Adrenal gland (tissue), 12 donors: ENCODE results near the gene SSBP3. TPM values are rescaled to one million over a fixed set of nuclear protein-coding genes. Genes with fewer than 3 reads are reported as not detected.
A peak's percentile ranks its signal among the peaks of the same experiment; 100 is the strongest.
"Not testable (repeated sequence)": the region's sequence is repeated elsewhere in the genome, so short reads cannot be mapped to it uniquely, and the experiment has no call there.

Source experiments
- DNase-seq, 7 donors: peaks; one replicate each; pipeline ENCODE4 v3.0.0-alpha.2; 2019 to 2020
- H3K27ac ChIP-seq, 5 donors: fragments of 200-600 bp; sonication (generic) in 4 of 5; 1 replicate in 3 of 5; 2 replicates in 2 of 5; pipeline versions ENCODE4 v1.5.1 to v1.8.0; 2016 to 2020; ENCODE audit warnings: mild to moderate bottlenecking in 1 of 5
- H3K27me3 ChIP-seq: fragments of 200-600 bp; 2 replicates; pipeline ENCODE4 v1.8.0; 2021
- H3K36me3 ChIP-seq, 2 donors: fragments of 200-600 bp; replicated peaks in 1 of 2; 1 replicate in 1 of 2; 2 replicates in 1 of 2; pipeline versions ENCODE4 v1.5.1 to v1.8.0; 2018 to 2022
- H3K4me1 ChIP-seq, 2 donors: fragments of 200-600 bp; replicated peaks in 1 of 2; 1 replicate in 1 of 2; 2 replicates in 1 of 2; pipeline versions ENCODE4 v1.5.1 to v1.8.0; 2018 to 2021
- H3K4me3 ChIP-seq, 4 donors: fragments of 200-600 bp; sonication (generic) in 3 of 4; one replicate each; pipeline ENCODE4 v1.5.1; 2016 to 2018
- H3K9me3 ChIP-seq, 3 donors: fragments of 200-600 bp; sonication (generic) in 1 of 3; replicated peaks in 1 of 3; 1 replicate in 2 of 3; 2 replicates in 1 of 3; pipeline versions ENCODE4 v1.5.1 to v1.8.0; 2016 to 2021
- CTCF ChIP-seq, 6 experiments: fragments of 450-650 bp in 4 of 6; fragments of 200-600 bp in 2 of 6; sonication (generic) in 1 of 6; IDR thresholded peaks; 1 replicate in 5 of 6; 2 replicates in 1 of 6; pipeline versions ENCODE4 v1.5.1 to v1.8.0; 2016 to 2021; ENCODE audit warnings: antibody characterized with exemption in 6 of 6, mild to moderate bottlenecking in 2 of 6, moderate library complexity in 1 of 6
- POLR2A ChIP-seq, 2 donors: fragments of 450-650 bp; IDR thresholded peaks; one replicate each; pipeline ENCODE4 v1.6.1; 2017; ENCODE audit warnings: antibody characterized with exemption in 2 of 2, mild to moderate bottlenecking in 2 of 2, moderate library complexity in 1 of 2
- WGBS, 4 donors: extraction: QIAGEN DNeasy Blood & Tissue Kit in 2 of 4; methylation state at CpG; one replicate each; pipeline versions ENCODE4 v1.1.5 to v1.1.7; 2013 to 2017; 5-methylcytosine and 5-hydroxymethylcytosine counted together
- intact Hi-C, 2 donors: fragments of 100-400 bp; cut with DNase I; formaldehyde crosslinking; loops; one replicate each; pipeline versions ENCODE4 v1.14.1 to v1.15.0; 2022 to 2023
- polyA plus RNA-seq, 3 donors: library from polyadenylated mRNA; stranded (reverse); fragments of 200-250 nt in 2 of 3; fragments of 350-450 nt in 1 of 3; fragmentation: Illumina TruSeq in 1 of 3; extraction: RNeasy Lipid Tissue Mini Kit (QIAGEN cat#74804) in 1 of 3; gene quantifications; one replicate each; pipeline ENCODE4 v1.2.3, GENCODE V29; 2013 to 2014
- total RNA-seq, 9 donors: library from RNA; depleted of rRNA in 4 of 9; stranded (reverse); fragments of >200 nt in 4 of 9; fragments of 120-200 nt in 1 of 9; fragmentation: NEBNext Ultra II Directional in 1 of 9; extraction: Animal tissue kit (Norgen Biotek cat#: 25700) in 1 of 9; gene quantifications; one replicate each; pipeline versions ENCODE4 v1.1.0 to v1.2.4, GENCODE V29; 2013 to 2023
- donor health status: healthy with polysubstance abuse.
- donor health status: Bipolar disorder and iron deficiency.
- donor health status: DM: yes; HTN: yes; CAD: no.
- donor health status: DM: no; HTN: no; CAD: no.
- donor health status: DM: no; HTN: no; CAD: no.
- donor health status: DM: yes; HTN: yes; CAD: no.

Gene SSBP3
- total and polyA plus RNA-seq, 12 donors: 15.3 to 150 (median 66.0) TPM

- no peak for DNase-seq
- Histone ChIP-seq H3K4me1 (no peaks in the 10 kb centered on the region), H3K9me3 (no peaks in the 10 kb centered on the region), H3K27me3 (no peaks in the 10 kb centered on the region), H3K27ac (no peak overlapping the region), H3K4me3 (no peak overlapping the region), H3K36me3 (peaks cover 0 to 44% of the 10 kb centered on the region in 2 donors)
- TF ChIP-seq POLR2A (IDR thresholded peaks at IDR 0.05) (no peak), CTCF (IDR thresholded peaks at IDR 0.05) (no peak)
- whole genome bisulfite sequencing, 4 donors: 90 to 94% (median 93%) methylated on average over 7 to 10 of the region's 10 CpGs
- intact Hi-C loops: no loop called here
These were observed 168.6 kb downstream of the SSBP3 start for GRCh38 chr1:54237586-54237985.

GRCh38 chr1:54234284-54234683 lies 171.9 kb downstream of the SSBP3 start:
- H3K4me3 ChIP-seq: no peak overlapping the region
- H3K27ac ChIP-seq: no peak overlapping the region
- no peaks in the 10 kb centered on the region for H3K27me3 ChIP-seq
- no peak for TF ChIP-seq CTCF (IDR thresholded peaks at IDR 0.05)
- no peaks in the 10 kb centered on the region for H3K9me3 ChIP-seq
- no peak for DNase-seq
- peaks cover 0 to 26% of the 10 kb centered on the region in 2 donors for H3K36me3 ChIP-seq
- WGBS, 4 donors: 78 to 85% (median 80%) methylated on average over 2 of the region's 2 CpGs
- intact Hi-C loops: no loop called here
- H3K4me1 ChIP-seq: peaks cover 6 to 9% of the 10 kb centered on the region in 2 donors

- peaks cover 14 to 20% of the 10 kb centered on the region in 2 donors for H3K4me1 ChIP-seq
- H3K27ac ChIP-seq, intact Hi-C loops: not testable (repeated sequence)
These were observed 173.0 kb downstream of the SSBP3 start for GRCh38 chr1:54233196-54233595.

GRCh38 chr1:54230507-54231339 lies 175.5 kb downstream of the SSBP3 start:
- no peaks in the 10 kb centered on the region for H3K27me3 ChIP-seq
- DNase-seq: no peak
- no peak overlapping the region for H3K4me3 ChIP-seq
- H3K36me3 ChIP-seq: no peaks in the 10 kb centered on the region
- peaks cover 26 to 32% of the 10 kb centered on the region in 2 donors for H3K4me1 ChIP-seq
- intact Hi-C loops: no loop called here
- peak overlapping the region in 1 of 5 donors; percentile 87 for H3K27ac ChIP-seq
- 74 to 79% (median 77%) methylated on average over 15 of the region's 15 CpGs for whole genome bisulfite sequencing, 4 donors
- H3K9me3 ChIP-seq: no peaks in the 10 kb centered on the region
- TF ChIP-seq POLR2A (IDR thresholded peaks at IDR 0.05) (no peak), CTCF (IDR thresholded peaks at IDR 0.05) (no peak)

More at GRCh38 chr1:54233196-54233595, 173.0 kb downstream of the SSBP3 start:
- H3K9me3 ChIP-seq, H3K4me3 ChIP-seq, DNase-seq, H3K27me3 ChIP-seq: not testable (repeated sequence)
- WGBS, 4 donors: 94 to 100% (median 96%) methylated on average over 1 to 32 of the region's 33 CpGs; no CpG with 5 or more reads in 1 of the 4 donors
- peaks cover 0 to 18% of the 10 kb centered on the region in 2 donors for H3K36me3 ChIP-seq
